ENCODE results near the gene ACY1. TPM values are rescaled to one million over a fixed set of nuclear protein-coding genes. Genes with fewer than 3 reads are reported as not detected.

The ACY1 gene
- total and polyA plus RNA-seq, 2 of the 13 experiments (the other 11 are each of a cell fraction or from before 2014, with no cell fraction given) = 113 to 162 TPM

GRCh38 chr3:51982838-51983577 lies at the start of gene ACY1 (continued):
- TF ChIP-seq MEIS2 (CRISPR knock-in tag; IDR thresholded peaks at IDR 0.05) = 0 out of 2 replicates have a peak, but pooled peaks have one; percentile 50
- no peak for TF ChIP-seq RFXAP (CRISPR knock-in tag; IDR thresholded peaks at IDR 0.05; ENCODE audit: borderline replicate concordance)
- TF ChIP-seq HMG20B (CRISPR knock-in tag; conservative IDR thresholded peaks at IDR 0.05) = no peak
- no peak for TF ChIP-seq SRSF4 (IDR thresholded peaks at IDR 0.05; ENCODE audit: low read depth, low read length, poor library complexity, severe bottlenecking)
- TF ChIP-seq EZH2 (conservative IDR thresholded peaks at IDR 0.05; ENCODE audit: low read depth, low read length) = no peak
- TF ChIP-seq ZNF549 (CRISPR knock-in tag; IDR thresholded peaks at IDR 0.05) = no peak
- TF ChIP-seq LRRFIP1 (CRISPR knock-in tag; conservative IDR thresholded peaks at IDR 0.05) = no peak
- peak; percentile 81; the same call in 1 of the 2 replicates for TF ChIP-seq ZNF547 (CRISPR knock-in tag; IDR thresholded peaks at IDR 0.05)
- TF ChIP-seq SNAPC5 (CRISPR knock-in tag; IDR thresholded peaks at IDR 0.05; ENCODE audit: borderline replicate concordance) = no peak
- no peak for TF ChIP-seq HES4 (CRISPR knock-in tag; IDR thresholded peaks at IDR 0.05; ENCODE audit: borderline replicate concordance)
- TF ChIP-seq KIAA2018 (CRISPR knock-in tag; IDR thresholded peaks at IDR 0.05; ENCODE audit: borderline replicate concordance) = no peak
- 0 out of 2 replicates have a peak, but pooled peaks have one; percentile 45 for TF ChIP-seq HMGXB3 (CRISPR knock-in tag; IDR thresholded peaks at IDR 0.05; ENCODE audit: borderline replicate concordance)
- TF ChIP-seq ZNF556 (CRISPR knock-in tag; IDR thresholded peaks at IDR 0.05; ENCODE audit: borderline replicate concordance) = peak; percentile 70; the same call in 1 of the 2 replicates

Measured in HepG2 (cell line).